Measurements from ENCODE around the gene CD44.
"Not testable (repeated sequence)": the region's sequence is repeated elsewhere in the genome, so short reads cannot be mapped to it uniquely, and the experiment has no call there.

Gene CD44

GRCh38 chr11:35105319-35106079 is 33.5 kb upstream of the CD44 start:
- no peak for DNase-seq (ENCODE audit: low read depth)
- H3K4me3 ChIP-seq (ENCODE audit: control insufficient read depth, low read depth, low read length), result no peak overlapping the region
- TF ChIP-seq CTCF (IDR thresholded peaks at IDR 0.05; ENCODE audit: control insufficient read depth, insufficient read depth, low read depth, low read length, missing control alignments), result no peak

GRCh38 chr11:35106595-35106994 is 32.4 kb upstream of the CD44 start:
- TF ChIP-seq CTCF (IDR thresholded peaks at IDR 0.05; ENCODE audit: control insufficient read depth, insufficient read depth, low read depth, low read length, missing control alignments), result no peak
- no peak overlapping the region for H3K4me3 ChIP-seq (ENCODE audit: control insufficient read depth, low read depth, low read length)
- DNase-seq (ENCODE audit: low read depth), result no peak

DNA sequence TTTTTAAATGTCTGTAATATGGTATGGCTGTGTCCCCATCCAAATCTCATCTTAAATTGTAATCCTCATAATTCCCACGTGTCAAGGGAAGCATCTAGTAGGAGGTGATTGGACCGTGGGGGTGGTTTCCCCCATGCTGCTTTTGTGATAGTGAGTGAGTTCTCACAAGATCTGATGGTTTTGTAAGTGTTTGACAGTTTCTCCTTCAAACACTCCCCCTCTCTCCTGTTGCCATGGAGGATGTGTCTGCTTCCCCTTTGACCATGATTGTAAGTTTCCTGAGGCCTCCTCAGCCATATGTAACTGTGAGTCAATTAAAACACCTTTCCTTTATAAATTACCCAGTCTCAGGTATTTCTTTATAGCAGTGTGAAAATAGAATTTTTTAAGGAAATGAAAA is 31.1 kb upstream of the CD44 start:
- no peak for DNase-seq (ENCODE audit: low read depth)
- no peak for TF ChIP-seq CTCF (IDR thresholded peaks at IDR 0.05; ENCODE audit: control insufficient read depth, insufficient read depth, low read depth, low read length, missing control alignments)
- no peak overlapping the region for H3K4me3 ChIP-seq (ENCODE audit: control insufficient read depth, low read depth, low read length)

- not testable (repeated sequence) for H3K4me3 ChIP-seq (ENCODE audit: control insufficient read depth, low read depth, low read length); DNase-seq (ENCODE audit: low read depth)
Measured at GRCh38 chr11:35108336-35108735, 30.6 kb upstream of the CD44 start.

DNA sequence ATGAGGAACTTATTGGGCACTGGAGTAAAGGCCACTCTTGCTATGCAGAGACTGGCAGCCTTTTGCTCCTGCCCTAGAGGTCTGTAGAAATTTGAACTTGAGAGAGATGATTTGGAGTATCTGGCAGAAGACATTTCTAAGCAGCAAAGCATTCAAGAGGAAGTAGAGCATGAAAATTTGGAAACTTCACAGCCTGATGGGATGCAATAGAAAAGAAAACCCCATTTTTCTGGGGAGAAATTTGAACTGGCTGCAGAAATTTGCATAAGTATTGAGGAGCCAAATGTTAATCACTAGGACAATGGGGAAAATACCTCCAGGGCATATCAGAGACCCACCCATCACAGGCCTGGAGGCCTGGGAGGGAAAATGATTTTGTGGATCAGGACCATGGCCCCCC is 29.9 kb upstream of the CD44 start:
- H3K4me3 ChIP-seq (ENCODE audit: control insufficient read depth, low read depth, low read length), result no peak overlapping the region
- DNase-seq (ENCODE audit: low read depth), result no peak
- no peak for TF ChIP-seq CTCF (IDR thresholded peaks at IDR 0.05; ENCODE audit: control insufficient read depth, insufficient read depth, low read depth, low read length, missing control alignments)

DNA sequence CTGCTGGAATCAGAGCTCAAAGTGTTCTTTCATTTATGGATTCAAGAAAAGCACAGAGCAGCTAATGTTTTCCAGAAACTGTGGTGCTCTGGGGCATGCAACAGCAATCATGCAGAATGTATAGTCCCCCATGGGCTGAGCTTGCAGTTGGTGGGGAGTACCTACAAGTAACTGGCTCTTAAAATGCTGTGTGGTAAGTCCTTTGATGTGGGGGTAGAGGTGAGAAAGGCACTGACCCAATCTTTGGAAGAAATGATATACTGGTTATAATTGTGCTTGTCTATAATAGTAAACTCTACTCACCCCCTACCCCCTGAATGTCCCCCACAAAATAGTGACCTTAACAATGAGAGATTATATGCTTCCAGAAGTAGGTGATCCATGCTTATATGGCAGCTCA is 29.1 kb upstream of the CD44 start:
- TF ChIP-seq CTCF (IDR thresholded peaks at IDR 0.05; ENCODE audit: control insufficient read depth, insufficient read depth, low read depth, low read length, missing control alignments), result no peak
- DNase-seq (ENCODE audit: low read depth), result no peak
- no peak overlapping the region for H3K4me3 ChIP-seq (ENCODE audit: control insufficient read depth, low read depth, low read length)

DNA sequence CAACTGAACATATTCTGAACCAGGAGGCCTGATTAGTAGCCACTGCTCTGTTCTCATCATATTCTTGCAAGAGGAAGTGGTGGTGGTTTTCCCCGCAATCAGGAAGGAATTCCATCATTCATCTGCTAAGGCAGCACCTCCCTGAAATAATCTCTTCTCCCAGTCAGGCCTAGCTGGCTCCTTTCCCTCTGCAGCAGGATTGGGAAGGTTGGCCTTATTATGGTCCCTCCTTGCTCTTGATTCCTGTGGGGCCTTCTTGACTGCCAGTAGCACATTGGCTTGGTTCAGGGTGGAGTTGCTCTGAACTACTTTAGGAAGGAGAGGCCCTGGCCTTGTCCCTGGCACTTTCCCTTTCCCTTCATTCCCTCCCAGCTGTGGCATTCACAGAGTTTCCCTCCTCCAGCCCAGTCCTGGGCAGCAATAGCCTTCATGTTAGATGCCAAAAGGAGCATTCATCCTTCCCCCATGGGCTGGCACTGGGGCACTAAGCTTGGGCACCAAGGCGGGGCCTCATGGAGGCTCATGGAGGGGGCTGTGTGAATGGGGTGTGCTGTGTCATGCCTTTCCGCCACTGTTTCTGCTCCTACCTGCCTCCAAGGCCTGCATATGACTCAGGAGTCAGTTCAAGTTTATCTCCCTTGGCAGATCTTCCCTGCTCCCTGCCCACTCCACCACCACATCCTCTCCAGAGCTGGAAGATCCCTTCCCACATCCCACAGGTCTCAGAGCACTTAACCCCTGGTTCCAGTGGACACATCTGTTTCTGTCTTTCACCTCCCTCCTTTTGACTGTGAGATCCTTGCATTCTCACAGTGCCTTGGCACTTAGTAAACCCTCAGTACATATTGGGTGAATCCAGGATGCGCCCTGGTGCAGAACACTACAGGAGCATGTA is 27.6 kb upstream of the CD44 start:
- DNase-seq (ENCODE audit: low read depth), result peak; percentile 75
- H3K4me3 ChIP-seq (ENCODE audit: control insufficient read depth, low read depth, low read length), result no peak overlapping the region
- no peak for TF ChIP-seq CTCF (IDR thresholded peaks at IDR 0.05; ENCODE audit: control insufficient read depth, insufficient read depth, low read depth, low read length, missing control alignments)
